NCI-H345 treated with DMSO at 0.1 percent for 48 hours (cell line): Measurements from ENCODE around the gene RUSF1.
"Not testable (repeated sequence)": the region's sequence is repeated elsewhere in the genome, so short reads cannot be mapped to it uniquely, and the experiment has no call there.

Source experiments
- DNase-seq: peaks from one replicate; lab custom pipeline; 2025; ENCODE audit not compliant: unreplicated experiment; lab: John Stamatoyannopoulos, UW

The RUSF1 gene

GRCh38 chr16:31487720-31488467 is 20.3 kb downstream of the RUSF1 start:
- DNase-seq = peak; percentile 65

DNA sequence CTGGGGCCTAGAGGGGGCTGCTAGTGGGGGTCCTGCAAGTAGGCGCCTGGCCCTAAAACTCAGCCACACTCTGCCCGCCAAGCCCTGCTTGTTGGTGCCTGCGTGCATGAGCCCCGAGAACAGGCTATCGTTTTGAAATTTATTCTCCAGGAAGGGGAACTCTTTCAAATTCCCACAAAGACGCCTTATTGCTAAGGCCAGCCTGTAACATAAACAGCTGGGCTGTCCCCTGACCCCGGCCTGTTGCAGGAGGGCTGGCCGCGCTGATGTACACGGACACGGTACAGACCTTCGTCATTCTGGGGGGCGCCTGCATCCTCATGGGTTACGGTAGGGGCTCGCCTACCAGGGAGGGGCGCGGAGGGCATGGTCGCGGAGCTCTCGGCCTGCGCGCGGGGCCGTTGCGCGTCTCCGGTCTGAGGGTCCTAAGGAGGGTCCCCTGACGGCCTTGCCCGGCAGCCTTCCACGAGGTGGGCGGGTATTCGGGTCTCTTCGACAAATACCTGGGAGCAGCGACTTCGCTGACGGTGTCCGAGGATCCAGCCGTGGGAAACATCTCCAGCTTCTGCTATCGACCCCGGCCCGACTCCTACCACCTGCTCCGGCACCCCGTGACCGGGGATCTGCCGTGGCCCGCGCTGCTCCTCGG is 21.0 kb downstream of the RUSF1 start:
- no peak for DNase-seq

DNA sequence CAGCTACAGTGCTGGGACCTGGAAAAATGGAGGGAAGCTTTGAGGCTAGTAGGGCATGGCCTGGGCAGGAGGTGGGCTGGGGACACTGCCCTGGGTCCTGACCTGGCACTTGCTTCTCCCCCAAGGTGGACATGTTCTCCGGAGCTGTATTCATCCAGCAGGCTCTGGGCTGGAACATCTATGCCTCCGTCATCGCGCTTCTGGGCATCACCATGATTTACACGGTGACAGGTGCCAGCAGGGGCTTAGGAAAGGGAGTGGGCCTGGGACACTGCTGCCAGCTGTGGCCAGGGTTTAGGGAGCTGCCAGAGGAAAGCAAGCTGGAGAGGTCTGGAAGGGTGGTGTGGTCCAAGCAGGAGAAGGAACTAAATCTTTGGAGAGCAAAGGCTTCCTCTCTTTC is 22.1 kb downstream of the RUSF1 start:
- no peak for DNase-seq

DNA sequence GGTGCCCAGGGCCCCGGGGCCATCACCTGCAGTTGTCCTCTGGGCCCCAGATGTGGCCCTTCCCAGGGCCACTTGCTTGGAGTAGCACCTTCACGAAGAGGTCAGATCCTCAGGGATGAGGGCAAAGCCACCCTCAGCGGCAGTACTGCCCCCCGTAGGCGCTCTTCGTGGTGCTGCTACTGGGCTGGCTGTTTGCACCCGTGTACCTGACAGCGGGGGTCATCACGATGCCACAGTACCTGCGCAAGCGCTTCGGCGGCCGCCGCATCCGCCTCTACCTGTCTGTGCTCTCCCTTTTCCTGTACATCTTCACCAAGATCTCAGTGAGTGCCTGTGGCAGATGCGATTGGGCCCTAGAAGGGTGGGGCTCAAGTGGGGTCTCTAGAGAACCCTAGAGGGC is 22.6 kb downstream of the RUSF1 start:
- no peak for DNase-seq

GRCh38 chr16:31484491-31485171 is 23.6 kb downstream of the RUSF1 start:
- DNase-seq = no peak

DNA sequence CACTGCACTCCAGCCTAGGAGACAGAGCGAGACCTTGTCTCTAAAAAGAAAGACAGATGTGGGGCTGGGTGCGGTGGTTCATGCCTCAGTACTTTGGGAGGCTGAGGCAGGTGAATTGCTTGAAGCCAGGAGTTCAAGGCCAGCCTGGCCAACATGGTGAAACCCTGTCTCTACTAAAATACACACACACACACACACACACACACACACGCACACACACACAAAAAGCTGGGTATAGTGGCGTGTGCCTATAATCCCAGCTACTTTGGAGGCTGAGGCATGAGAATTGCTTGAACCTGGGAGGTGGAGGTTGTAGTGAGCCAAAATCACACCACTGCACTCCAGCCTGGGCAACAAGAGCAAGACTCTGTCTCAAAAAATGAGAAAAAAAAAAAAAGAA is 24.1 kb downstream of the RUSF1 start:
- DNase-seq = not testable (repeated sequence)

GRCh38 chr16:31483081-31483480 is 25.1 kb downstream of the RUSF1 start, which contains the start of gene SLC5A2:
SLC5A2 (plus strand) TSS chr16:31483123; CDS start chr16:31483137, 14 bp downstream.
- DNase-seq = no peak

DNA sequence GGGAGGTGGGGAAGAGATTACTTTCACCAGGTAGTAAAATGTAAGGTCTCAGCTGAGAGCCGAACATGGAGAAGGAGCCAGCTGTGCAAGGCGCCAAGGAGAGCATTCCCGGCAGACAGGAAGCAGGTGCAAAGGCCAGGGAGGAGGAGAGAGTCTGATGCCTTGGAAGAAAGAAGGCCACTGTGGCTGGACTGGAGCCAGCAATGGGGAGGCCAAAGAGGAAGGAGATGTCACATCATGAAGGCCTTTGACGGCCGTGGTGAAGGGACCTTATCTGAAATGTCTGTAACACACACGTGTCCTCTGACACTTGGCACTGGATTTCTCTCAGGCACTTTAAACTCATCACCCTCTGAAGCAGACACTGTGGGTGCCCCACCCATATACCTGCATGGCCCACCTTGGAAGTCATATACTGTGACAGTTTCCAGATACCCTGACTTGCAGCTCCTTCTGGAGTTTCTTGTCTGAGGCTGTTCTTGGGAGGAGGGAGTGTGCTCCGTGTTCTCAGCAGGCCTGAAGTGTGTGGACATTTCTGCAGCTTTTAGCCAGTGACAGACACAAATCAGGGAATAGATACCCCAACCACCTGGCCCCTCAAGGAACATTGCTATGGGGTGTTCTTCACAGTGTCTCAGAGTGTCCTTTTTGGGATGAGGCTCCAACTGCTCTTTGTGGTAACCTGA is 27.2 kb downstream of the RUSF1 start:
- DNase-seq = no peak

DNA sequence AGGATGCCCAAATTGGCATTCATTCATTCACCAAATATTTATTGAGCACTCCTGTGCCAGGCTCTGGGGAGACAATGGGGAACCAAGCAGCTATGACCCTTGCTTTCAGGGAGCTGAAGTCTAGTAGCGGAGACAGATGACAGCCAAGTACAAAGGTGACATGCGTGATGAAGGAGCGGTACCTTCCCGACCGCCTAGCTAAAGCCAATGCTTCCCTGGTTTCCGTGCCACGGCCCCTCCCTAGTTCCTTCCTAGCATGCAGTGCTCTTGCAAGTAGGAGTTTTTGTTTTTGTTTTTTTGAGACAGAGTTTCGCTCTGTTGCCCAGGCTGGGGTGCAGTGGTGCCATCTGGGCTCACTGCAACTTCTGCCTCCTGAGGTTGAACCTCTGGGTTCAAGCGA is 28.4 kb downstream of the RUSF1 start:
- DNase-seq = no peak

GRCh38 chr16:31478956-31479355 is 29.2 kb downstream of the RUSF1 start:
- DNase-seq = no peak

GRCh38 chr16:31477220-31478216 is 30.7 kb downstream of the RUSF1 start:
- no peak for DNase-seq

GRCh38 chr16:31476303-31477219 is 31.6 kb downstream of the RUSF1 start:
- DNase-seq = no peak

GRCh38 chr16:31475946-31476302 is 32.3 kb downstream of the RUSF1 start:
- no peak for DNase-seq

GRCh38 chr16:31474773-31475738 is 33.1 kb downstream of the RUSF1 start:
- no peak for DNase-seq

DNA sequence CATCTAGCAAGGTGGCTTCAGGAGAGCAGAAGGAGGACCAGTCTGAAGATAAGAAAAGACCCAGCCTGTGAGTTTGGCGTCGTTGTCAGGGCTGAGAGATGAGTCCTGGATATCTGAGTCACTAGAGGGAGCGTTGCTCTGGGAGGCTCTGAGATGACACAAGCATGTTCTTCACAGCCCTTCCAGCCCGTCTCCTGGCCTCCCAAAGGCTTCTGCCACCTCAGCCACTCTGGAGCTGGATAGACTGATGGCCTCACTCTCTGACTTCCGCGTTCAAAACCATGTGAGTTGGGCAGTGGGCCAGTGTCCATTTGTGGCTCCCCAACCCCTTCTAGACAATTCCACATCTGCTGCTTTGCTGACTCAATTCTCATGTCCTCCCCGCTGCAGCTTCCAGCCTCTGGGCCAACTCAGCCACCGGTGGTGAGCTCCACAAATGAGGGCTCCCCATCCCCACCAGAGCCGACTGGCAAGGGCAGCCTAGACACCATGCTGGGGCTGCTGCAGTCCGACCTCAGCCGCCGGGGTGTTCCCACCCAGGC is 33.9 kb downstream of the RUSF1 start:
- DNase-seq = no peak

- DNase-seq = no peak
Measured at GRCh38 chr16:31473264-31473984, 34.8 kb downstream of the RUSF1 start.

DNA sequence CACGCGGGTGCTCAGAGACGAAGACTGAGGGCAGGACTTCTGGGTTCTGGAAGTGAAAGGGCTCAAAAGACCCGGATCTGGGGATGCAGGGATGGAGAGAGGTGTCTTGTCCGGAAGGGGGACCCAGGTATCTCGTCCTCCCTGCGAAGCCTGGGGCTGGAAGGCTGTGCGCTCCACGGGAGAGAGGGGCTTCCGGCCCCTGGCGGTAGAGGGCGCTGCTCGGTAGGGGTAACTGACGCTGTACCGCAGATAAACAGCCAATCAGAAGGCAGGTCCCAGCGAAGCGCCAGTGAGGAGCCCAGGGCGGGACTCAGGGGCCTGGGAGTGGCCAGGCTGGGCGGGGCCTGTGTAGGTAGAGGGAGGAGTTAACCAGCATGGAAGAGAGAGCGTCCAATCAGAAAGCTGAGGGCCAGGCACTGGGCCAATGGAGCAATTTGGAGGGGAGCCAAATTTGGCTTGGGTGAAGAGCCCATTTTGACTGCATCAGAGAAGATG is 35.4 kb downstream of the RUSF1 start:
- peak; percentile 43 for DNase-seq
